HG03439 (cell line): ENCODE data around the gene MED13.

Experiments
- ATAC-seq: cut with Tn5 transposase; IDR thresholded peaks from one replicate; pipeline ENCODE4 v1.9.1; 2021; ENCODE audit warnings: mild to moderate bottlenecking, moderate library complexity; ENCODE audit not compliant: unreplicated experiment

Gene MED13

GRCh38 chr17:62064791-62065563 lies at the start of gene MED13:
Gene MED13 (minus strand): TSS chr17:62065278. CDS start chr17:62065205, 73 bp downstream.
- ATAC-seq, result peak; percentile 23

- no peak for ATAC-seq
Measured at GRCh38 chr17:62112229-62112628, 47.2 kb upstream of the MED13 start.

GRCh38 chr17:62111562-62112171 lies 46.6 kb upstream of the MED13 start:
- no peak for ATAC-seq

GRCh38 chr17:62110923-62111484 lies 45.9 kb upstream of the MED13 start:
- no peak for ATAC-seq

GRCh38 chr17:62109924-62110323 lies 44.8 kb upstream of the MED13 start:
- ATAC-seq, result no peak

- peak; percentile 97 for ATAC-seq
Measured at GRCh38 chr17:62109378-62109902, 44.4 kb upstream of the MED13 start.

- ATAC-seq, result no peak
Measured at GRCh38 chr17:62105861-62106260, 40.8 kb upstream of the MED13 start.

GRCh38 chr17:62105357-62105756 lies 40.3 kb upstream of the MED13 start:
- ATAC-seq, result no peak

GRCh38 chr17:62101515-62101914 lies 36.4 kb upstream of the MED13 start:
- ATAC-seq, result no peak

GRCh38 chr17:62101090-62101489 lies 36.0 kb upstream of the MED13 start:
- ATAC-seq, result no peak

GRCh38 chr17:62100055-62100454 lies 35.0 kb upstream of the MED13 start:
- no peak for ATAC-seq

GRCh38 chr17:62099532-62099931 lies 34.5 kb upstream of the MED13 start:
- no peak for ATAC-seq

- peak; percentile 79 for ATAC-seq
Measured at GRCh38 chr17:62098623-62099231, 33.6 kb upstream of the MED13 start.

GRCh38 chr17:62096401-62096670 lies 31.3 kb upstream of the MED13 start:
- ATAC-seq, result no peak

GRCh38 chr17:62094175-62094574 lies 29.1 kb upstream of the MED13 start:
- no peak for ATAC-seq

GRCh38 chr17:62093188-62094155 lies 28.4 kb upstream of the MED13 start:
- peak; percentile 96 for ATAC-seq

- ATAC-seq, result no peak
Measured at GRCh38 chr17:62092784-62093183, 27.7 kb upstream of the MED13 start.

- ATAC-seq, result no peak
Measured at GRCh38 chr17:62091804-62092203, 26.7 kb upstream of the MED13 start.

GRCh38 chr17:62090868-62091267 lies 25.8 kb upstream of the MED13 start:
- ATAC-seq, result no peak

GRCh38 chr17:62090021-62090824 lies 25.1 kb upstream of the MED13 start:
- no peak for ATAC-seq
